Loucy (cell line): ENCODE measurements around the gene SLC46A3.

ENCODE experiments used
- CTCF ChIP-seq: fragments of 200-600 bp; sonication (generic); conservative IDR thresholded peaks from 2 replicates; pipeline ENCODE4 v1.5.1; 2014; ENCODE audit warnings: mild to moderate bottlenecking, antibody characterized with exemption, low read length
- EZH2phosphoT487 ChIP-seq: fragments of 200-600 bp; IDR thresholded peaks from 2 replicates; pipeline ENCODE4 v1.6.1; 2018; ENCODE audit warnings: antibody characterized with exemption, mild to moderate bottlenecking, moderate library complexity, borderline replicate concordance

- TF ChIP-seq CTCF (no peak), EZH2phosphoT487 (no peak)
Measured at GRCh38 chr13:28697441-28697840, 21.3 kb downstream of the SLC46A3 start.
